GM18520 (cell line): ENCODE data around the gene MYO1A.
"Not testable (repeated sequence)": the region's sequence is repeated elsewhere in the genome, so short reads cannot be mapped to it uniquely, and the experiment has no call there.

Experiments used
- ATAC-seq: cut with Tn5 transposase; IDR thresholded peaks from one replicate; pipeline ENCODE4 v1.9.1; 2021; ENCODE audit not compliant: unreplicated experiment

Gene MYO1A

DNA sequence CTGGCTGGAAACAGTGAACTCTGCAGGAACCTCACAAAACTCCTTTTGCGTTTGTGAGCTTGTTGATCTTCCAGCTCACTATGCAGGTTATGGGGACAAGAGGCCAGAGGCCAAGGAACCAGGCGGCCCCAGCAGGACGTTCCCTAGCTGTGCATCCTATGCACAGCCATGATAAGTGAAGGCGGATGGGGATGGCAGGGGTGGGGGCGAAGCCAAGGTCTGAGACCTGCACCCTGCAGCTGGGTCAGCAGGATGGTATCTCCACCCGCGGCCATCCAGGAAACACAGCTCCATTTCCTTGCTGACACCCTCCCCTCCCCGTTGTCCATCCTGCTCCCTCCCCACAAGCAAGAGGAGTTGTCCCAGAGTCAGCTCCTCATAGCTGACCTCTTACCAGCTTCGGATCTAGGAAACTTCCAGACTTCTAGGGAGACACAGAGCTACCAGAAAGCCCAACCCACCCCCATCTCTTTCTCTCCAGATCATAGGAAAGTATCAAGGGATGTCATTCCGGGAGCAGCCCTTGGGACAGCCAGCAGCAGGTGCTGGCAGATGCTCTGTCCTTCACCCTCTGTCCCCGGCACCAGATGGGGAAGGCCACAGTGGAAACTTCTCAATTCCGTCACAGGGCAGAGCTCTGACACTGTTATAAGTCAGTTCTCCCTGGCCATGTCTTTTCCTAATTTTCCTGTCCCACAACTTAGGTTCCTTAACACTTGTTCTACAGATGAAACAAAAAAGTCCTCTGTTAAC, 53.0 kb downstream of the MYO1A start:
- no peak for ATAC-seq

DNA sequence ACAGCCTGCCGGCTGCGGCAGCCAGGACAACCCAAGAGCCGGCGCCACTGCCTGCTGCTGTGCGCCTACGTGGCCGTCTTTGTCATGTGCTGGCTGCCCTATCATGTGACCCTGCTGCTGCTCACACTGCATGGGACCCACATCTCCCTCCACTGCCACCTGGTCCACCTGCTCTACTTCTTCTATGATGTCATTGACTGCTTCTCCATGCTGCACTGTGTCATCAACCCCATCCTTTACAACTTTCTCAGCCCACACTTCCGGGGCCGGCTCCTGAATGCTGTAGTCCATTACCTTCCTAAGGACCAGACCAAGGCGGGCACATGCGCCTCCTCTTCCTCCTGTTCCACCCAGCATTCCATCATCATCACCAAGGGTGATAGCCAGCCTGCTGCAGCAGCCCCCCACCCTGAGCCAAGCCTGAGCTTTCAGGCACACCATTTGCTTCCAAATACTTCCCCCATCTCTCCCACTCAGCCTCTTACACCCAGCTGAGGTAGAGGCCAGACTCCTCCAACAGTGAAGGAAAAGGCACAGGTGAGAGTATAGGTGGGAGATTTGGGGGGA, 53.9 kb downstream of the MYO1A start:
- ATAC-seq, result no peak

DNA sequence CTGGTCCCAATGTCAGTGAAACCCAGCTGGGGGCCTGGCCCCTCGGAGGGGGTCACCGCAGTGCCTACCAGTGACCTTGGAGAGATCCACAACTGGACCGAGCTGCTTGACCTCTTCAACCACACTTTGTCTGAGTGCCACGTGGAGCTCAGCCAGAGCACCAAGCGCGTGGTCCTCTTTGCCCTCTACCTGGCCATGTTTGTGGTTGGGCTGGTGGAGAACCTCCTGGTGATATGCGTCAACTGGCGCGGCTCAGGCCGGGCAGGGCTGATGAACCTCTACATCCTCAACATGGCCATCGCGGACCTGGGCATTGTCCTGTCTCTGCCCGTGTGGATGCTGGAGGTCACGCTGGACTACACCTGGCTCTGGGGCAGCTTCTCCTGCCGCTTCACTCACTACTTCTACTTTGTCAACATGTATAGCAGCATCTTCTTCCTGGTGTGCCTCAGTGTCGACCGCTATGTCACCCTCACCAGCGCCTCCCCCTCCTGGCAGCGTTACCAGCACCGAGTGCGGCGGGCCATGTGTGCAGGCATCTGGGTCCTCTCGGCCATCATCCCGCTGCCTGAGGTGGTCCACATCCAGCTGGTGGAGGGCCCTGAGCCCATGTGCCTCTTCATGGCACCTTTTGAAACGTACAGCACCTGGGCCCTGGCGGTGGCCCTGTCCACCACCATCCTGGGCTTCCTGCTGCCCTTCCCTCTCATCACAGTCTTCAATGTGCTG, 54.6 kb downstream of the MYO1A start:
- no peak for ATAC-seq

DNA sequence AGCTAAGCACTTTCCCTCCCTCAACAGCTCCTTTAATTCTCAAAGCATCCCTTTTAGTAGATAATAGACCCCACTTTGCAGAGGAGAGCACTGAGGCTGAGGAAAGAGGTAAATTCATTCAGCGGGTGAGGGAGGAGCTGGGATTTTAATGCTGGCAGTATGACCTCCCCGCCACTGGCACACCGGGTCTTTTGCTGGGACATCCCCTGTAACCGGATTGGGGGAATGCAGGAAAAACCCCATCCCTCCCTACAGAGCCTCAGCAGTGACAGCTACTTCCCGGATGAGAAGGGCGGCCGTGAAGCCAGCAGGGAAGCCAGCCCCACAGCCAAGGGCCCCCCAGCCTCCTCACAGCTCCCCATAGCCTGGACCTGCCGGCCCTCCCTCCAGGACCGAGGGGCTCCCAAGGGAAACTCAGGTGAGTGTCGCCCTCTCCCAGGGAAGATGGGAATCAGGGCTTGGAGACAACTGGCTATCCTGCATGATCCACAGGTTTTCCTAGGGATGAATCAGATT, 55.6 kb downstream of the MYO1A start:
- ATAC-seq, result no peak

DNA sequence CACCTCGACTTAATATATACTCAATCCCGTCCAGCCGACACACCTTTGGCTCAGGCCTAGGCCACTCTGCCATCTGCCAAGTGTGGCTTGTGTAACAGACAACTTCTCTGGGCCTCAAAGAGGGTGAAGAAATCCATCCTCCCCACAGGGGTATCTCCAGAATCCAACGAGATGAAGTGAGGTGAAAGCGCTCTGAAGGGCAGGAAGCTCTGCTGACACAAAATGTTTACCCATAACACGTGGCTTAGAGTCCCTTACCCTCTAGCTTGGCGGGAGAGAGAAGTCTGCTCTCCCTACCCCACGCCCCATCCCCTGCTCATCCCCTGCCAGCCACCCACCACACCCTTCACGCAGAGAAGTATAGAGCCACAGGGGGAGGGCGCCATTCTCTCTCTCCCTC, 56.6 kb downstream of the MYO1A start:
- no peak for ATAC-seq

DNA sequence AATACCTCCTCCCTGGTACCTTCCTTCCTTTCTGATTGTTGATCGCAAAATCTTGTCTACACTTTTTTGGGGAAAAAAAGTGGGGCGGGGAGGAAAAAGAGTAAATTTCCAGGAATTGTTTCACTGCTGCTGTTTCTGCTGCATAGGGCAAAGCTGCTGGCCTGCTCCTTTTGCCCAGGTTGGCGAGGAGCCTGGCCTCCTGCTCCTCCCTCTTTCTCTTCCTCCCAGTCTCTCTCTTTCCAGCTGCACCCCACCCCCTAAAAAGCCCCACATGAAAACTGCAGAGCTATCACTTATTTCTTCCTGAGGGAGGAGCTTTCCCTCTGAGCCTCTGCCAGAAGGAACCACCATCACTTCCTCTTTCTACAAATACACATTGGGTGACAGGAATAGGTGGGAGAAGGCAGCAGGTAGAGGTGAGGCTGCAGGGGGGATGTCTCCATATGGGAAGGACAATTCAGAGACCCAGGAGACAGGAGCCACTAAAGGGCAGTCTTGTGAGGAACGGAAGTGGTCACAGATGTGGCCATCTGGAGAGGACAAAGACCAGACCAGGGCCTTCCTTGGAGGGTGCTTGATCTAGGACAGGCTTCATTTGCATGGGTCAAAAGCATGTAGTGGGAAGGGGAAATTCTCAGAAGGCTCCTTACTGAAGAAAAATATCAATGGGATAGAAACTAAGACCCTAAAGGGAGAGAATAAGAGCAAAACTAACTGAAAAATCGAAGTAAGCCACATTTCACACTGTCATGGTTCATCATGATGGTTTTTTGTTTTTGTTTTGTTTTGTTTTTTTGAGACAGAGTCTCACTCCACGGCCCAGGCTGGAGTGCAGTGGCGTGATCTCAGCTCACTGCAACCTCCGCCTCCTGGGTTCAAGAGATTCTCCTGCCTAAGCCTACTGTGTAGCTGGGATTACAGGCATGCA, 58.3 kb downstream of the MYO1A start:
- no peak for ATAC-seq

DNA sequence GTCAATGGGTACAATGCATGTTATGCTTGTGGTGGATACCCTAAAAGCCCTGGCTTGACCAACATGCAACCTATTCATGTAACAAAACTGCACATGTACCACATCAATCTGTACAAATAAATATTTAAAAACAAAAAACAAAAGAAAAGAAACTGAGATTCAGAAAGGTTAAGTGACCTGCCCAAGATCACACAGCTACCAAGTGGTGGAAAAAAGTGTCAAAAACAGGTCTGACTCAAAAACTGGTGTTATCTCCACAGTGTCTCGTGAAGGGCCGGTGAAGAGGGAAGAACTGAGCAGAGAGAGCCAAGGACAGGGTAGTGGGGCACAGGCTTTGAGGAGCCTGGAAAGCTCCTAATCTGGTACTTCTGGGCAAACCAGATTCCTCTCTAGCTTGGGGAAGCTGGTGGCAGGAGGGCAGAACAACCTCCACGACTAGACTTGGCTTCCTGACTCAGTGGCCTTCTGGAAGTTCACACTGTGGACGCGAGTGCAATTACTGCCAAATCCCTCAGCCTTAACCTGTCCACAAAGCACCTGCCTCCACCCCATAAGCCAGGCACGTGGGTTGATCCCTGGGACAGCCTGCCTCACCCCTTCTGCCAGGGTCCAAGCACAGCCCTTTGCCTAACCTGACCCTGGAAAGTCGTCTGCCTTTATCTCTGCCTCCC, 59.1 kb downstream of the MYO1A start:
- ATAC-seq, result no peak

DNA sequence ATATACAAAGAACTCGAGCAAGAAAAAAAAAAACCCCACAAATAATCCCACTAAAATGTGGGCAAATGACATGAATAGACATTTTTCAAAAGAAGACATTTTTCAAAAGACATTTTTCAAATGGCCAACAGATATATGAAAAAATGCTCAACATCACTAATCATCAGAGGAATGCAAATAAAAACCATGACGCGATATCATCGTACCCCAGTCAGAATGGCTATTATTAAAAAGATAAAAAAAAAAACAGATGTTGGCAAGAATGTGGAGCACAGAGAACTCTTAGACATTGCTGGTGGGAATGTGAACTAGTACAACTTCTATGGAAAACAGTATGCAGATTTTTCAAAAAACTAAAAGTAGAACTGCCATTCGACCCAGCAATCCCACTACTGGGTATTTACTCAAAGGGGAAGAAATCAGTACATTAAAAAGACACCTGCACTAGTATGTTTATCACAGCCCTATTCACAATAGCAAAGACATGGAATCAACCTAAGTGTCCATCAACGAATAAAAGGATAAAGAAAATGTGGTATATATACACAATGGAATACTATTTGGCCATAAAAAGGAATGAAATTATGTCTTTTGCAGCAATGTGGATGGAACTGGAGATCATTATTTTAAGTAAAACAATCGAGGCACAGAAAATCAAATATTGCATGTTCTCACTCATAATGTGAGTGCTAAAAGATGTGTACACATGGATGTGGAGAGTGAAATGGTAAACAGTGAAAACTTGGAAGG, 59.9 kb downstream of the MYO1A start:
- ATAC-seq, result no peak

DNA sequence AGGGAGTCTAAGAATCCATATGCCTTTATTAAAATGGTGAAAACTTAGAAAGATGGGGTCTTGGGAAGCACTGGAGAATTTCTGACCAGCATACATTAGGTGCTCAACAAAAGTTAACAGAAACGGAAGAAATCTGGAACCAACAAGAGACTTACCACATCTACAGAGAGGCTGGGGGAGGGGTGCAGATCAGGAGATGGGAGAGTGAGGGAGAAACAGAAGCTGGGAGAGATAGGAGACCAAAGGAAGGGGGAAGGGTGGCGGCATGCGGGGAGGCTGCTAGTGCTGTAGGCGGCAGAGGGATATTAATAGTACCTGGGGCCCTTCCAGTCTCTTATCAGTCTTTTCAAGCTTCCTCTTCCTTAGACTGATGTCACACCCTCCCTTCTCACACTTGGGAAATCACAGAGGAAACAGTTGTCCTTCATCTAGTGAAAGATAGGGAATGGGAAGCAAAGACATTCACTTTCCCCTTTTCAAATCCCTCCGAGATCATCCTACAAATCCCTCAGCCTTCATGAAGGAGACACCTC, 61.7 kb downstream of the MYO1A start:
- no peak for ATAC-seq

DNA sequence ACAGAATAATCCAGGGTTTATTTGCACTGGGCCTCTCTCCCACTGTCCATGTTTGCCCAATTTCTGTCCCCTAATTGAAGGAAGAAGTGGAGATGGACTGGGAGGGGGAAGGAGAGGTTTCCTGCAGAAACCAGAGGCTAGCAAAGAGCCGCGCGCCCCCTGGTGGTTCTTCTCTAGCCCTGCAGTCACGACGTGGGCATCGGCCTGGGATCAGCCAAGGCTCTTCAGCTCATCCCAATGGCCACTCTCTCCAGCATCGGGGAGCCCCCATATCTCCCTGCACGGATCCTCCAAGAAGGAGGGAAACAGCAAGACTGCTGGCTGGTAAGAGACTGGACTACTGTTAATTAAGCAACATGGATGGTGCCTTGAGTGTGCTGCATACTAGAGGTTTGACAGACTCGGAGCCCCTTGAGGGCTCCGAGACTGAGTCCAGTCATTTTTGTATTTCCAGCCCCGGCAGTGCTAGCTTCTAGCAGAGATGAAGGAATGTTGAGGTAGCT, 62.3 kb downstream of the MYO1A start:
- ATAC-seq, result no peak

DNA sequence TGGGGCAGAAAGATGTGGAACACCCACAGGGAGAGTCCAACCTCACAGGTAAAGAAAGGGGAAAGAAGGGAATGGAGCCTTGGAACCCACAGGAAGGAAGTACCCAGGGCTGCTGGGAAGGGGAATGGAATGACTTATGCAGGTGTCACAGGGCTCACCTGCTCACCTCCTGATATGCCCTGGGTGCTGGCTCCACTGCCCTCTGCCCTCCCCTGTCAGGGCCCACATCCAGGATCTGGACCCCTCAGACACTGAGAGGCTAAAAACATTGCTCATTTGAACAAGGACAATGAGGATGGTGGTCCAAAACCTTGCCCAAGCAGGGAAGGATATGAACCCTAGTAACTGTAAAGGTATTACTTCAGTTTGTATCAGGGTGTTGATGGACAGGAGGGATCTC, 62.9 kb downstream of the MYO1A start:
- no peak for ATAC-seq

DNA sequence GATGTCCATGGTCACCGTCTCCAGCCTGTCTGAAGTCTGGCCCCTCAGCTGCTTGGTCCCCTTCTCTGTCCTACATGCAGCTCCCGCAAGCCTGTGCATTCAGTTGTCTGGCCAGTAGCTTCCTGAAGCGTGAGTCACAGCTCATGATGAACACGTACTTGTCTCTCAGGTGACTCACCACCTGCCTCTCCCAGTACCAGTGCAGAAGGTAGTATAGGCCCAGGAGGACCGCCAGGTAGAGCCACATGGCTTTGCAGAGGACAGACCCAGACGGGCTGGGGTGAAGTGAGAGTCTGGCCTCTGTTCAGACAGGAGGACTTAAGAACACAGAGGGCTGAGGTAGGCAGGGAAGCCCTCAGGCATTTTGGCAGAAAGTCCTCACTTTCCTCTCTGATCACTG, 64.2 kb downstream of the MYO1A start:
- not testable (repeated sequence) for ATAC-seq

DNA sequence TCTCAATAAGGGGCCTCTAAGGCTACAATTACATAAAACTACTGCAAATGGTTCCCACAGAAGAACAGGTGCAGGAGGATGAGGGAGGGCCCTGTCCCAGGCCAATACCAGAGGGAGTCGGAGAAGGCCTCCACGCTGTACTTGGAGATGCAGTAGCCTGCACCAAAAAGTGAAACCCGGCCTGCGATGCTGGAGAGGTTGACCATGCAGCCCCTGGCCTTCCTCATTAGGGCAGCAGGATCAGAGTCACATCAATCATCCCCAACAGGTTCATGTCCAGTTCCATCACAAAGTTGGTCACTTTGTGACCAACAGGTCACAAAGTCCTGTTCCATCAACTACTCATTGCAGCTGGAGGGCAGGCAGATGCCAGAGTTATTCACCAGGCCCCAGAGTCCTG, 66.5 kb downstream of the MYO1A start:
- ATAC-seq, result no peak

DNA sequence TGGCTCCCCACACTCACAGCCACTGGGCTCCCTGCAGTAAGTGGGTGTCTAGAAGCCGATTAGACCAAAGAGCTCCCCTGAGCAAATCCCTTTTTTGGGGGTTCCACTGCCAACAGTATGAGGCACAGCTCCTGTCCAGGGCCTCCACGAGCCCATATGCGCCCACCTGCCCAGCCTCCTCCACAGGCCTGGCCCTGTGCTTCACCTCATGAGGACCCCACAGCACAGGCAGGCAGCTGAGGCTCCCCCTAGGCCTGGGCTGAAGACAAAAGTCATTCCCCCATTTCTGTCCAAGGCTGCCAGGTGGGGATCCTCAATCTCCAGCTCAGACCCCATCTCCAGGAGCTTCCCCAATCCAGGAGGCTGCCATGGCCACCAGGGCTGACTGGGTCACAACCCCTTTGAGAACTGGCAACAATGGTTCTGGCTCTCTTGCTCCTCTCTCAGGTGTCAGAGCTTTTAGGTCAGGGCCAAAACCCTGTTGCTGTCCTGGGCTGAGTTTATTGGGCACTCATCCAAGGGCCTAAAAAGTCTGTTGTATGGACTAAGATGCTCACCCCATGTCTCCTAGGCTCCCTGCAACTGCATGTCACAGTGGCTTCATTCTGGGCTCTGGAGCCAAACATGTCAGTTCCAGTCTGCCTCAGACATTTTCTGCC, 67.2 kb downstream of the MYO1A start:
- not testable (repeated sequence) for ATAC-seq

DNA sequence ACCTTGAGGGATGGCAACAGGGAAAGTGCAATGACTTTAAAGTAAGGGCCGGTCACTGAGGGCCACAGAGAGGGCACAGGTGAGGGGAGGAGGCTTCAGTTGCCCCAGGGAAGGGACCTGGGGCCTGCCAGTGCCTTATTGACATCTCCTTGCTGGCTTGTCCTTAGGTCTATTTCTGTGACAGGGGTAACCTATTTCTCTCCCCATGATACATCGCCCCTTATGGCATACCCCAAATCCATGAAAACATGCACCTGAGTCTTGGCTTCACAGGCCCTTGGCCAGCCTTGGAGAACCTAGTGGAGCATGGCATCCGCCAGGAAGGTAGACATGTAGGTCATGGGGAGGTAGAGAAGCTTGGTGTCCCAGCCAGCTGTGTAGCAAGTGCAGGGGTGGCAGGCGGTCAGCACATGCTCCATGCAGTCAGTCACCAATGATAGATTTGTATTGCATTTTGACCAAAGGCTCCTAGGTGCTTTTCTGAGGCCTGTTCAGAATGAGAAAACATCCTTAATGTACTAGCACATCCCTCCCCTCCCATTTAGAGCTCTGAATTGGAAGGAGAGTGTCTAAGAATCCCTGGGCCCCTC, 68.9 kb downstream of the MYO1A start:
- ATAC-seq, result no peak

DNA sequence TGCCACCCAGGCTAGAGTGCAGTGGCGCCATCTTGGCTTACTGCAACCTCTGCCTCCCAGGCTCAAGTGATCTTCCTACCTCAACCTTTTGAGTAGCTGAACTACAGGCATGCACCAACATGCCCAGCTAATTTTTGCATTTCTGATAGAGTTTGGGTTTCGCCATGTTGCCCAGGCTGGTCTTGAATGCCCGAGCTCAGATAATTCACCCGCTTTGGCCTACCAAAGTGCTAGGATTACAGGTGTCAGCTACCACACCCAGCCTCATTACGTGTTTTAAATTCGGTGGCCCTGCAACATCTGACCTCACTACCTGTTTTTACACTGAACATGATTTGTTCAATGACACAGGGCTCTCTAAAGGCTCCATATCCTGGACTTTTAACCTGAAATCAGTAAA, 69.7 kb downstream of the MYO1A start:
- ATAC-seq, result no peak

DNA sequence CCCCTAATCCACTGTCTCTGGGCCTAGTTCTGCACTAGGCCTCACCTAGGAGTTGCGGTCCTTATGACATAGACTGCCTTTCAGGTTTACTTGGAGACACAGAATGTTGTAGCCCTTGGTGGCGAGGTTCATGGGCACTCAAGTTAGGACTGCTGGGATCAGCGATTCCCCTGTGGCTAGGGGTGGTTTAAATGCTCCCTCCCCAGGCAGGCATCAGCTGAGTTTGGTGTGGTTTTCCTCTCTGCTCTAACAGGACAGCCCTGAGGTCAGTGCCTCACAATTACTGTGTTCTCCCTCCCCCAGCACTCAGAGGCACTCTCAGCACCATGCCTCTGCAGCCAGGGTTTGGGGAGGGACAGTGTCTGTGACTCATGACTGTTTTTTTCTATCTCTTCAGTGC, 70.3 kb downstream of the MYO1A start:
- ATAC-seq, result no peak
